Stimulated activated CD8-positive, alpha-beta memory T cell treated with anti-CD3 and anti-CD28 coated beads, Interleukin-15, amount 100 ng/mL, for 24 hours (primary cell): ENCODE measurements around the gene LRSAM1.

Experiments used
- DNase-seq: peaks from one replicate; pipeline ENCODE4 v3.0.0-alpha.2; 2020; ENCODE audit warnings: low read depth

LRSAM1 gene

GRCh38 chr9:127426756-127427155, 24.6 kb upstream of the LRSAM1 start:
- DNase-seq: no peak

GRCh38 chr9:127428348-127428747, 23.0 kb upstream of the LRSAM1 start:
- no peak for DNase-seq

- DNase-seq: no peak
These were observed 20.9 kb upstream of the LRSAM1 start for GRCh38 chr9:127430415-127430814.

GRCh38 chr9:127437497-127438264, 13.6 kb upstream of the LRSAM1 start:
- no peak for DNase-seq

- no peak for DNase-seq
These were observed 12.9 kb upstream of the LRSAM1 start for GRCh38 chr9:127438394-127438793.

GRCh38 chr9:127444283-127444920, 6.9 kb upstream of the LRSAM1 start:
- DNase-seq: no peak

- DNase-seq: no peak
These were observed 6.1 kb upstream of the LRSAM1 start for GRCh38 chr9:127444921-127445850.

- no peak for DNase-seq
These were observed 5.2 kb upstream of the LRSAM1 start for GRCh38 chr9:127445851-127446712.

GRCh38 chr9:127446713-127447415, 4.4 kb upstream of the LRSAM1 start:
- DNase-seq: no peak

- no peak for DNase-seq
These were observed 3.7 kb upstream of the LRSAM1 start for GRCh38 chr9:127447416-127448111.

GRCh38 chr9:127448112-127448805, 3.1 kb upstream of the LRSAM1 start:
- DNase-seq: no peak

GRCh38 chr9:127449332-127449966, 1.9 kb upstream of the LRSAM1 start:
- DNase-seq: no peak

GRCh38 chr9:127450243-127450760, 1.0 kb upstream of the LRSAM1 start:
- DNase-seq: no peak

- DNase-seq: no peak
These were observed 223 bp downstream of the LRSAM1 start for GRCh38 chr9:127451608-127451857.

GRCh38 chr9:127451858-127452656, 747 bp downstream of the LRSAM1 start:
- no peak for DNase-seq

GRCh38 chr9:127452691-127453090, 1.4 kb downstream of the LRSAM1 start:
- no peak for DNase-seq

- DNase-seq: no peak
These were observed 4.1 kb downstream of the LRSAM1 start for GRCh38 chr9:127455324-127455992.
